Spleen (tissue), 11 donors: ENCODE data around the gene FILIP1. TPM values are rescaled to one million over a fixed set of nuclear protein-coding genes. Genes with fewer than 3 reads are reported as not detected.

Experiments used
- DNase-seq: peaks from one replicate; pipeline ENCODE4 v3.0.0-alpha.2; 2020
- H3K27ac ChIP-seq, 8 donors: fragments of 200-600 bp; sonication (generic) in 7 of 8; 1 replicate in 4 of 8; 2 replicates in 4 of 8; pipeline versions ENCODE4 v1.5.0 to v1.8.0; 2016 to 2021; ENCODE audit warnings: inconsistent platforms in 4 of 8, mild to moderate bottlenecking in 4 of 8, moderate library complexity in 1 of 8
- H3K27me3 ChIP-seq, 7 donors: fragments of 200-600 bp; sonication (generic) in 6 of 7; replicated peaks in 1 of 7; 1 replicate in 4 of 7; 2 replicates in 3 of 7; pipeline versions ENCODE4 v1.5.0 to v1.8.0; 2016 to 2021; ENCODE audit warnings: inconsistent platforms in 3 of 7, mild to moderate bottlenecking in 1 of 7
- H3K36me3 ChIP-seq, 6 donors: fragments of 200-600 bp; sonication (generic) in 5 of 6; 1 replicate in 4 of 6; 2 replicates in 2 of 6; pipeline versions ENCODE4 v1.5.0 to v1.8.0; 2016 to 2021; ENCODE audit warnings: inconsistent platforms in 2 of 6
- H3K4me1 ChIP-seq, 6 donors: fragments of 200-600 bp; sonication (generic) in 5 of 6; 1 replicate in 3 of 6; 2 replicates in 3 of 6; pipeline versions ENCODE4 v1.5.0 to v1.8.0; 2016 to 2021; ENCODE audit warnings: inconsistent platforms in 3 of 6
- H3K4me3 ChIP-seq, 8 donors: fragments of 200-600 bp; sonication (generic) in 7 of 8; 1 replicate in 4 of 8; 2 replicates in 4 of 8; pipeline versions ENCODE4 v1.5.0 to v1.8.0; 2016 to 2021; ENCODE audit warnings: inconsistent platforms in 4 of 8, mild to moderate bottlenecking in 4 of 8, moderate library complexity in 2 of 8
- H3K9me3 ChIP-seq, 8 donors: fragments of 200-600 bp; sonication (generic) in 7 of 8; 1 replicate in 4 of 8; 2 replicates in 4 of 8; pipeline versions ENCODE4 v1.5.0 to v1.8.0; 2016 to 2021; ENCODE audit warnings: inconsistent platforms in 4 of 8
- CTCF ChIP-seq, 11 experiments: fragments of 200-600 bp in 7 of 11; fragments of 450-650 bp in 4 of 11; sonication (generic) in 4 of 11; IDR thresholded peaks in 8 of 11; conservative IDR thresholded peaks in 3 of 11; 1 replicate in 7 of 11; 2 replicates in 4 of 11; pipeline versions ENCODE4 v1.4.0 to v1.8.0; 2016 to 2021; ENCODE audit warnings: antibody characterized with exemption in 11 of 11, inconsistent platforms in 4 of 11, mild to moderate bottlenecking in 1 of 11
- POLR2A ChIP-seq, 3 donors: fragments of 450-650 bp; IDR thresholded peaks; one replicate each; pipeline ENCODE4 v1.5.1; 2017; ENCODE audit warnings: antibody characterized with exemption in 3 of 3, mild to moderate bottlenecking in 1 of 3
- POLR2AphosphoS5 ChIP-seq, 3 donors: sonication (generic); formaldehyde crosslinking; IDR thresholded peaks; one replicate each; pipeline ENCODE4 v1.5.1; 2017; ENCODE audit warnings: antibody characterized with exemption in 3 of 3
- WGBS, 5 donors: extraction: QIAGEN DNeasy Blood & Tissue Kit in 3 of 5; methylation state at CpG; one replicate each; pipeline versions ENCODE4 v1.1.5 to v1.1.7; 2013 to 2018; 5-methylcytosine and 5-hydroxymethylcytosine counted together
- intact Hi-C: fragments of 100-400 bp; cut with DNase I; formaldehyde crosslinking; loops from one replicate; pipeline ENCODE4 v1.15.0; 2023; ENCODE audit warnings: low total_unique reads
- polyA plus RNA-seq, 3 donors: library from polyadenylated mRNA; stranded (reverse); fragments of 200-250 nt; gene quantifications; one replicate each; pipeline ENCODE4 v1.2.1, GENCODE V29; 2013
- total RNA-seq, 7 donors: library from RNA; depleted of rRNA in 3 of 7; stranded (reverse); fragments of >200 nt in 3 of 7; fragmentation: NEBNext Ultra II Directional in 4 of 7; extraction: Animal tissue kit (Norgen Biotek cat#: 25700) in 4 of 7; gene quantifications; one replicate each; pipeline versions ENCODE4 v1.1.0 to v1.2.1, GENCODE V29; 2016 to 2021
- donor health status: healthy with polysubstance abuse.
- donor health status: DM: no; HTN: no; CAD: no; lungs with moderate emphysema.
- donor health status: DM: no; HTN: no; CAD: no.
- donor health status: Bipolar disorder and iron deficiency.
- donor health status: healthy.
- donor health status: DM: no; HTN: no; CAD: no.
- donor health status: DM: yes; HTN: yes; CAD: no.

The FILIP1 gene
- total and polyA plus RNA-seq, 10 donors: 0.11 to 0.59 (median 0.38) TPM

- H3K27ac ChIP-seq: no peak overlapping the region
- H3K4me1 ChIP-seq: no peaks in the 10 kb centered on the region
- DNase-seq: no peak
These were observed 72.1 kb downstream of the FILIP1 start for GRCh38 chr6:75421316-75422023.

GRCh38 chr6:75419980-75420379 is 73.6 kb downstream of the FILIP1 start:
- Histone ChIP-seq H3K36me3 (no peaks in the 10 kb centered on the region), H3K9me3 (no peaks in the 10 kb centered on the region), H3K27me3 (no peaks in the 10 kb centered on the region), H3K27ac (no peak overlapping the region), H3K4me3 (no peak overlapping the region), H3K4me1 (peaks cover 0 to under 1% (median 0%) of the 10 kb centered on the region in 6 donors)
- no peak for DNase-seq
- intact Hi-C loops: no loop called here
- WGBS, 5 donors: 78 to 94% (median 91%) methylated on average over 1 of the region's 1 CpG
- TF ChIP-seq POLR2AphosphoS5 (IDR thresholded peaks at IDR 0.05): no peak

More at GRCh38 chr6:75421316-75422023, 72.1 kb downstream of the FILIP1 start:
- Histone ChIP-seq H3K9me3 (no peaks in the 10 kb centered on the region), H3K27me3 (no peaks in the 10 kb centered on the region), H3K36me3 (no peaks in the 10 kb centered on the region), H3K4me3 (no peak overlapping the region)
- intact Hi-C loops: no loop called here
- TF ChIP-seq CTCF (IDR thresholded peaks at IDR 0.05 in 8 of 11, conservative IDR thresholded peaks at IDR 0.05 in 3 of 11) (no peak), POLR2AphosphoS5 (IDR thresholded peaks at IDR 0.05) (no peak), POLR2A (IDR thresholded peaks at IDR 0.05) (no peak)
- WGBS, 5 donors: 84 to 94% (median 88%) methylated on average over 11 of the region's 11 CpGs

GRCh38 chr6:75419416-75419815 is 74.2 kb downstream of the FILIP1 start:
- no peaks in the 10 kb centered on the region for H3K9me3 ChIP-seq
- peaks cover 0 to 4% (median 0%) of the 10 kb centered on the region in 6 donors for H3K4me1 ChIP-seq
- 92 to 97% (median 94%) methylated on average over 3 of the region's 3 CpGs for WGBS, 5 donors
- intact Hi-C loops: no loop called here
- TF ChIP-seq CTCF (IDR thresholded peaks at IDR 0.05 in 8 of 11, conservative IDR thresholded peaks at IDR 0.05 in 3 of 11): no peak
- no peak for TF ChIP-seq POLR2A (IDR thresholded peaks at IDR 0.05)
- no peak for TF ChIP-seq POLR2AphosphoS5 (IDR thresholded peaks at IDR 0.05)
- no peak for DNase-seq
- H3K27me3 ChIP-seq: no peaks in the 10 kb centered on the region
- H3K27ac ChIP-seq: no peak overlapping the region
- no peak overlapping the region for H3K4me3 ChIP-seq
- no peaks in the 10 kb centered on the region for H3K36me3 ChIP-seq

- Histone ChIP-seq H3K9me3 (no peaks in the 10 kb centered on the region), H3K27me3 (no peaks in the 10 kb centered on the region), H3K4me1 (peaks cover 0 to 4% (median 0%) of the 10 kb centered on the region in 6 donors), H3K36me3 (no peaks in the 10 kb centered on the region), H3K4me3 (no peak overlapping the region), H3K27ac (no peak overlapping the region)
- DNase-seq: no peak
- TF ChIP-seq CTCF (IDR thresholded peaks at IDR 0.05 in 8 of 11, conservative IDR thresholded peaks at IDR 0.05 in 3 of 11) (no peak), POLR2AphosphoS5 (IDR thresholded peaks at IDR 0.05) (no peak), POLR2A (IDR thresholded peaks at IDR 0.05) (no peak)
- intact Hi-C loops: no loop called here
These were observed 75.4 kb downstream of the FILIP1 start for GRCh38 chr6:75418233-75418632.
